Measurements from ENCODE around the gene ZNF474. TPM values are rescaled to one million over a fixed set of nuclear protein-coding genes. Genes with fewer than 3 reads are reported as not detected.
A peak's percentile ranks its signal among the peaks of the same experiment; 100 is the strongest.

ZNF474 gene
- total RNA-seq, 4 donors from 2014 or later = 0.52 to 1.3 (median 1.0) TPM

DNA sequence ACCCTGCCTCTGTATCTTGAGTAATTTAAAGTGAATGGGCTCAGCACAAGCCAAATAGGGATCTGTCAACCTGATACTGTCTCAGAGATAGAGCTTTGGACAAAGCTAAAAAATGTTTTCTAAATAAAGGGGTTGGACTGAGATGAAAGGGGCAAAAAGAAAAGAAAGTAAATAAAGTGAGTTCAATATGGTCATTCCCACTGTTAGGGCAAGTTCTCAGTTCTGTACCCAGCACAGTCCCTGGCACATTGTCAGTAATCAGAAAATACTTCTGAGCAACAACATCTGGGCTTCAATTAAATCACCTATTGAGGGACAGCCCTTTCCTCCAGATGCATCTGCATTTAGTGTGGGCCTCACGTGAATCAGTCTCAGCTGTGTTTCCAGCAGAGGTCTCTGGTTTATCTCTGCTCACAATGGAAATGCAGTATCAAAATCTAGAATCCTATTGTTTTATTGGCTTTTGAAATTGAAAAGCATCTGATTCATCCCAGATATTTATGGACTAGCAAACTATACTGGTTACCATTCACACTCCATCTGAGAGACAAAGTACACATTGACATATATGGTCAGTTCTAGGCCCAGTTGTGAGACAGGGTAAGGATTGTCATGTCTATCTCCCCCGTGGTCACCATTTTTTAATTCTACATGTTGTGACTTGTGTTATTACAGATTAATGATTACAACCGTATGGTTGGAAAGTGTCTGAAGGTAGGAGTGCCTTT lies 35.6 kb downstream of the ZNF474 start:
- no peak for ATAC-seq
- H3K27ac ChIP-seq = peak overlapping the region in 1 of 4 donors; percentile 63
- no peak overlapping the region for H3K4me3 ChIP-seq
- no peak for TF ChIP-seq POLR2AphosphoS5 (IDR thresholded peaks at IDR 0.05)
- TF ChIP-seq, protein P1, sequence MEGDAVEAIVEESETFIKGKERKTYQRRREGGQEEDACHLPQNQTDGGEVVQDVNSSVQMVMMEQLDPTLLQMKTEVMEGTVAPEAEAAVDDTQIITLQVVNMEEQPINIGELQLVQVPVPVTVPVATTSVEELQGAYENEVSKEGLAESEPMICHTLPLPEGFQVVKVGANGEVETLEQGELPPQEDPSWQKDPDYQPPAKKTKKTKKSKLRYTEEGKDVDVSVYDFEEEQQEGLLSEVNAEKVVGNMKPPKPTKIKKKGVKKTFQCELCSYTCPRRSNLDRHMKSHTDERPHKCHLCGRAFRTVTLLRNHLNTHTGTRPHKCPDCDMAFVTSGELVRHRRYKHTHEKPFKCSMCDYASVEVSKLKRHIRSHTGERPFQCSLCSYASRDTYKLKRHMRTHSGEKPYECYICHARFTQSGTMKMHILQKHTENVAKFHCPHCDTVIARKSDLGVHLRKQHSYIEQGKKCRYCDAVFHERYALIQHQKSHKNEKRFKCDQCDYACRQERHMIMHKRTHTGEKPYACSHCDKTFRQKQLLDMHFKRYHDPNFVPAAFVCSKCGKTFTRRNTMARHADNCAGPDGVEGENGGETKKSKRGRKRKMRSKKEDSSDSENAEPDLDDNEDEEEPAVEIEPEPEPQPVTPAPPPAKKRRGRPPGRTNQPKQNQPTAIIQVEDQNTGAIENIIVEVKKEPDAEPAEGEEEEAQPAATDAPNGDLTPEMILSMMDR (IDR thresholded peaks at IDR 0.05) = no peak
- TF ChIP-seq EP300 (IDR thresholded peaks at IDR 0.05) = no peak
- TF ChIP-seq POLR2A (IDR thresholded peaks at IDR 0.05) = no peak
- no peaks in the 10 kb centered on the region for H3K9me3 ChIP-seq
- H3K27me3 ChIP-seq = no peaks in the 10 kb centered on the region
- peaks cover 0 to 23% (median 4%) of the 10 kb centered on the region in 3 donors for H3K4me1 ChIP-seq
- no peaks in the 10 kb centered on the region for H3K36me3 ChIP-seq
- 55 to 69% methylated on average over 3 of the region's 3 CpGs for WGBS, 2 donors (ENCODE audit: low coverage in 1 of 2)

DNA sequence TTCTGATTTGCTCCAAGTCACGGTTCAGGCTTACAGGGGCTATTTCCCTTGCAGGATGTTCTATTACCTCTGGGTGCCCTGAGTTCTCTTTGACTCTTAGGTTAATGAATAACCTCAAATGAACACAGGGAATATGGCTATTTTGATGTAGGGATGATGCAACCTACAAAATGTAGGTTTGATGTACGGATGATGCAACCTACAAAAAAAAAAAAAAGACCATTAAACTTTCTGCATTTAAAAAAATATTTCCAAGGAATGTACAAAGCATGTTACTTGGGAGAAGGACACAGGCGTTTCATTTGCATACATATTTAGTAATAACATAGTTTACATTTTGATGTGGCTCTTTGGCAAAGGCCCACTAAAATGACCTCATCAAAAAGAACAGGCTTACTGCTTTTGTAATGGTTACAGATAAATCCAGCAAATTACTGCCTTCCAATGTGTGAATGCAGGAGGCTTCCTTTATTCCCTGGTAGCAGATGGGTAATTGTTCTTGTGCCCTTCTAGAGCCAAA lies 36.3 kb downstream of the ZNF474 start:
- 70 to 79% methylated on average over 3 of the region's 3 CpGs for WGBS, 2 donors (ENCODE audit: low coverage in 1 of 2)
- TF ChIP-seq EP300 (IDR thresholded peaks at IDR 0.05) = no peak
- TF ChIP-seq, protein P1 (IDR thresholded peaks at IDR 0.05) = no peak
- TF ChIP-seq POLR2AphosphoS5 (IDR thresholded peaks at IDR 0.05) = no peak
- no peak for TF ChIP-seq POLR2A (IDR thresholded peaks at IDR 0.05)

DNA sequence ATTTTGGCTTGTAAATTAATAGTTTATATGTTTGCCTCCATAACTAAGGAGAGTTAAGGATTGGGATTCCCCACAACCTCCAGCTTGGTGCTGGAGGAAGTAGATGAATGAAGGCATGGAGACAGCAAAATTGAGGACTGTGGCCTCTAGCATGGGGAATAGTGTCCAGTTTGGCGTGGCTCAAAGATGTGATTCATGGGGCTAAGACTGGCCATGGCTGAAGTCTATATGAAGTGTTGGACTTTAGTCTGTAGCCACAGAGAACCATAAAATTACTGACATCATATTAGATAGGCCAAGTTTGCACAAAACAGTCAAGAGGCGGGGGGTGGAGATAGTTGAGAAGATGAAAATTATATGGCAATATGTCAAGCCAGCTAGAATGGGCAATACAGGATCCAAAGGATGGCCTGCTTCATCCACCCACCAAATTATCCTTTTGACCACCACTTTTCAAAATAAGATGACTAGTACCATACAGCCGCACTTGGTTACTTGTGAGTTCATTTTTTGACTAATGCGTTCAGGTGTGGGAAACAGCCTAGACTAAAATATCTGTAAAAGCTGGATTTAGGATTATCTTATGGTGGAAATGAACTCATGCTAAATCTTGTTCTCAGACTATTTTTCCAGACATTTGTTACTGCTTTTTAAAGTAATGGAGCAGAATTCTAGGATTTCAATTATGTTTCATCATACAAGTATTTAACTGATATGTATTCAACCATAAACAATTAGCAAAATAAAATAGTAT lies 40.2 kb downstream of the ZNF474 start:
- H3K4me3 ChIP-seq = no peak overlapping the region
- TF ChIP-seq POLR2A (IDR thresholded peaks at IDR 0.05) (no peak), POLR2AphosphoS5 (IDR thresholded peaks at IDR 0.05) (no peak), EP300 (IDR thresholded peaks at IDR 0.05) (no peak)
- TF ChIP-seq, protein P1 (IDR thresholded peaks at IDR 0.05) = no peak
- no peak for ATAC-seq
- H3K27ac ChIP-seq = no peak overlapping the region
- no peaks in the 10 kb centered on the region for H3K9me3 ChIP-seq
- no peaks in the 10 kb centered on the region for H3K36me3 ChIP-seq
- 97% methylated on average over 4 of the region's 4 CpGs for WGBS, 2 donors (ENCODE audit: low coverage in 1 of 2)
- H3K4me1 ChIP-seq = peaks cover 0 to 5% (median under 1%) of the 10 kb centered on the region in 3 donors
- no peaks in the 10 kb centered on the region for H3K27me3 ChIP-seq

More for the DNA sequence above, 36.3 kb downstream of the ZNF474 start:
- Histone ChIP-seq H3K4me1 (peaks cover 0 to 23% (median 4%) of the 10 kb centered on the region in 3 donors), H3K27ac (no peak overlapping the region), H3K9me3 (no peaks in the 10 kb centered on the region), H3K36me3 (no peaks in the 10 kb centered on the region), H3K4me3 (no peak overlapping the region), H3K27me3 (no peaks in the 10 kb centered on the region)
- no peak for ATAC-seq

DNA sequence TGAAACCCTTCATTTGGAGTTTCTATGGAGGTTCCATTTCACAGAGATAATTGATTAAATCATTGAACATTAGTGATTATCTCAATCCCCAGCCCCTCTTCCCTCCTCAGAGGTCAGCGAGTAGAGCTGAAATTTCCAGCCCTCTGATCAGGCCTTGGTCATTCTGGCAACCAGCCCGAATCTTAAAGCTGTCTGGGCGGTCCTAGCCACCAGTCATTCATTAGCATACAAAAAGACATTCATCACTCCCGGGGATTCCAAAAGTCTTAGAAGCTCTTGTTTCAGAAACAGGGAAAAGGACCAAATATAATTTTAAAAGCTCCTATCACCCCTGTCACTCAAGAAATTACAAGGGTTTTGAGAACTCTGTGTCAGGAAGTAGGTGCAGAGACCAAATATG lies 41.3 kb downstream of the ZNF474 start:
- H3K9me3 ChIP-seq = no peaks in the 10 kb centered on the region
- peaks cover 0 to 5% (median 0%) of the 10 kb centered on the region in 3 donors for H3K4me1 ChIP-seq
- no peak for ATAC-seq
- no peak overlapping the region for H3K27ac ChIP-seq
- 50 to 58% methylated on average over 3 to 4 of the region's 4 CpGs for WGBS, 2 donors (ENCODE audit: low coverage in 1 of 2)
- H3K27me3 ChIP-seq = no peaks in the 10 kb centered on the region
- TF ChIP-seq, protein P1 (IDR thresholded peaks at IDR 0.05) = no peak
- TF ChIP-seq POLR2AphosphoS5 (IDR thresholded peaks at IDR 0.05) (no peak), POLR2A (IDR thresholded peaks at IDR 0.05) (no peak), EP300 (IDR thresholded peaks at IDR 0.05) (no peak)
- no peak overlapping the region for H3K4me3 ChIP-seq
- no peaks in the 10 kb centered on the region for H3K36me3 ChIP-seq
